Measurements from ENCODE around the gene GPR87. TPM values are rescaled to one million over a fixed set of nuclear protein-coding genes. Genes with fewer than 3 reads are reported as not detected.

GPR87 gene, protein sequence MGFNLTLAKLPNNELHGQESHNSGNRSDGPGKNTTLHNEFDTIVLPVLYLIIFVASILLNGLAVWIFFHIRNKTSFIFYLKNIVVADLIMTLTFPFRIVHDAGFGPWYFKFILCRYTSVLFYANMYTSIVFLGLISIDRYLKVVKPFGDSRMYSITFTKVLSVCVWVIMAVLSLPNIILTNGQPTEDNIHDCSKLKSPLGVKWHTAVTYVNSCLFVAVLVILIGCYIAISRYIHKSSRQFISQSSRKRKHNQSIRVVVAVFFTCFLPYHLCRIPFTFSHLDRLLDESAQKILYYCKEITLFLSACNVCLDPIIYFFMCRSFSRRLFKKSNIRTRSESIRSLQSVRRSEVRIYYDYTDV
- total RNA-seq = 0.20 TPM in 1 of 2 replicates, not detected in the other

DNA sequence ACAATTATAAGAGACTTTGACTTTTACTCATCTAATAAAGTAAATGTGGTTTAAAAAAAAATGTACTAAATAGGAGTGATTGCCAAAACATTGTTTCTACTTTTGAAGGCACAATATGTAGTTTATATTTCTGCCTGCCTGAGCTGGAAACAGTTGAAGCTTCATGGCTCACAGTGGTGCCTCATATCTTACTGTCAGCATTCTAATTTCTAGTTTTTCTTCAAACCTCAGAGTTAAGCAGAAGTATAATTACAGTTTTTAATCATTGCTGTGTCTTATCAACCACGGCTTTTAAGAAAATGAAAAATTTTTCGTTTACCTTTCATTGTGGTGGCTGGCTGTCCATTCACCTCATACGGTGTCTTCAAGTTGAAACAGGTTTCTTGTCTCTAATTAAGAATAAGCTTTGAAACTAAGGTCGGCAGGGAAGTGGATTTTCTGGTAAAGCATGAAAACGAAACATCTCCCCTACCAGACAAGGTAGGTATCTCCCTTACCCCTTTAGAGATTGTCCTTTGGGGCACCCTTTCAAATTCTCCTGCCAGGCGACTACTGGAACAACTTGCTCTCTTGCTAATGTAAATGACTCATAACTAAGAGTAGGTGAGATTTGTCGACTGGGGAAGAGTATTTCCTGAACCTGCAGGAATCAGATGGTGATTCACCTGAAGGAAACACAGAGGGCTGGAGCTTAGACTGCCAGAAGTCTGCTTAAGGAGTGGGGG, at the start of gene GPR87:
Gene GPR87, minus strand, starts transcription at position 554 of the 725 bp plus-strand sequence. CDS start 16,720 bp downstream, outside the sequence.

DNA sequence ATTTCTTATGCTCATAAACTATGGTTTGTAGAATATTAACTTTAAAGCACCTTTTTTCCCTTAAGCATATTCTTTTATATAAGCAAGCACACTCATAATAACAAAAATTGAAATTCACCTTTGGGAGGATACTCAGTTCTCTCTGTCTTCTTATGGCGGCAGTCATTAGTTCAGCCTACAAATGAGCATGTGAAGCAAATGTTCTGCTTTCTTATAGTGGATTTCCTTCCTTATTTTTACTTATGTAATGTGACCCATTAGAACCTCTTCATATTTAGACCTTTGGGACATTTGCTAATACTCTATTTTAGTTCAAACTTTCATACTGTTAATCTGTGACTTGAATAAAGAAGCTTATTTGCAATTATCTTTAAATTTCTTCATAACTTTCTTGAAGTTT, 12.7 kb upstream of the GPR87 start, which contains the start of gene P2RY13:
Gene P2RY13, minus strand, starts transcription at position 187 of the 400 bp plus-strand sequence. Its CDS starts 21 bp downstream, at position 166.

DNA sequence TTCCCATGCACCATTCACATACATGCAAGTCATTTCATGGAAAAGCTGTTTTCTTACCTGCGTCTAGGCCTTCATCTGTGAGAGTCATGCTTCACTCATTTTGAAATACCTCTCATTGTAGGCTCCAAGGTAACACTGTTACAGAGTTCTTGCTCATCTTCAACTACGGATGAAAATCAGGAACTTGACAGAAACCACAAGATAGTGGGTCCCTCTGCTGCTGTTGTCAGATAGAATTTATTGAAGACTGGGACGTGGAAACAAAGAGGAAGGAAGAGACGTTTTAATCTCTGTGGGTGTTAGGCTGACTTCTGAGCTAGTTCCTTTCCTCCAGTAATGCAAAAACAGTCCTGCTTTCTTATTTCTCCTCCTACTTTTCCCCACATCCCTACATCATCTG, 38.4 kb downstream of the GPR87 start, which contains the start of gene P2RY14:
Gene P2RY14, minus strand, starts transcription at position 313 of the 400 bp plus-strand sequence. CDS start 64,226 bp downstream, outside the sequence.

Other genes starting within 250 kb of the GPR87 start
- gene MED12L, start 231.2 kb downstream of the GPR87 start, total RNA-seq = 0.07 TPM in 1 of 2 replicates, not detected in the other
- not detected in 2 replicates for gene GPR171, start 113.6 kb downstream of the GPR87 start, total RNA-seq
- gene P2RY14, start 38.3 kb downstream of the GPR87 start, total RNA-seq = not detected in 2 replicates
- gene P2RY13, start 12.7 kb upstream of the GPR87 start, total RNA-seq = not detected in 2 replicates
- gene P2RY12, start 67.9 kb upstream of the GPR87 start, total RNA-seq = not detected in 2 replicates
- under 0.01 TPM in 1 of 2 replicates, not detected in the other for gene IGSF10, start 144.2 kb upstream of the GPR87 start, total RNA-seq